PC-3 (cell line): Measurements from ENCODE around the gene WDR90.

Experiments used
- CTCF ChIP-seq: fragments of 300-600 bp; sonication (generic); conservative IDR thresholded peaks from 2 replicates; pipeline ENCODE4 v1.5.1; 2017; ENCODE audit warnings: antibody characterized with exemption, low read depth, mild to moderate bottlenecking, low read length
- EZH2 ChIP-seq: fragments of 300-600 bp; sonication (generic); IDR thresholded peaks from one replicate; pipeline ENCODE4 v1.6.1; 2017; ENCODE audit warnings: antibody characterized with exemption, mild to moderate bottlenecking, low read length; ENCODE audit not compliant: unreplicated experiment
- EZH2phosphoT487 ChIP-seq: fragments of 300-600 bp; sonication (generic); IDR thresholded peaks from 2 replicates; pipeline ENCODE4 v1.6.1; 2018; ENCODE audit warnings: mild to moderate bottlenecking, antibody characterized with exemption, low read length, borderline replicate concordance

GRCh38 chr16:620700-621525 lies 28.3 kb upstream of the WDR90 start:
- TF ChIP-seq CTCF, result no peak
- no peak for TF ChIP-seq EZH2phosphoT487
- no peak for TF ChIP-seq EZH2
